COLO829 (cell line): Measurements from ENCODE around the gene CTDSPL2.
"Not testable (repeated sequence)": the region's sequence is repeated elsewhere in the genome, so short reads cannot be mapped to it uniquely, and the experiment has no call there.

Experiments used
- DNase-seq: peaks from one replicate; pipeline ENCODE4 v3.0.0; 2012; ENCODE audit warnings: low spot score

CTDSPL2 gene

DNA sequence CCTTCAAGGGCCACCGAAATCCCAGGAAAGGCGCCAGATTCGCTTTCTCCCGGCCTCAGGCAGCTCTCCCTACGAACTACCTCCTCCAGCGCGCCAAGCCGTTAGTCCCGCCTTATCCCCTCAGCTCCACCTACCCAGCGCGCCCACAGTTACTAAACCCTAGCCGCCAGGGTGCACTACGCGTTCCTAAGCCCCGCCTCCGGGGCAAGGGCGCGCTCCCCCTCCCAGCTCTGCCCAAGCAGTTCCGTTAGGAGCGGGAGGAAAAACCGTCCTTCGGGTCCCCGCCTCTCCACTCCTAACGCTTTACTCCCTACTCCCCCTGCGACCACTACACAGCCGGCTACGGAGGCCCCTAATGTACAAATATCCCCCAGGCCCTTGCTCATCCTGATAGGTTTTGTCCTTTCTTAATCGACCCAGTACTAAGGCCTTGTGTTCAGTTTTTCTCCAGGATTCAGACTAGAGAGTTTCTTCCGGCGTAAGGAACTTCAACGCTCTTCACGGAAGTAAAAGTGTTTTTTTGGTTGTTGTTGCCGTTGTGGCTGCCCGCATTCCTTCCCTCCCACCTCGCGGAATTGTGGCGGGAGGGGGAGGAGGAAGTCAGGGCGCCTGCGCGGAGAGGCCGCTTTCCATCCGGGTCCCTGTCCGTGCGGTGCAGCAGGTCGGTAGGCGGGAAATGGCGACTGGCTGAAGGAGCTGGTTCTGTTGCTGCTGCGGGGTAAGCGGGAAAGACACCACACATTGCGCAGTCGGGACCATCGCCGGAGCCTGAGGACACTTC, at the start of gene CTDSPL2:
CTDSPL2 (plus strand) TSS at position 655 of the 781 bp plus-strand sequence. CDS start 31,386 bp downstream, outside the sequence.
- peak; percentile 79 for DNase-seq

DNA sequence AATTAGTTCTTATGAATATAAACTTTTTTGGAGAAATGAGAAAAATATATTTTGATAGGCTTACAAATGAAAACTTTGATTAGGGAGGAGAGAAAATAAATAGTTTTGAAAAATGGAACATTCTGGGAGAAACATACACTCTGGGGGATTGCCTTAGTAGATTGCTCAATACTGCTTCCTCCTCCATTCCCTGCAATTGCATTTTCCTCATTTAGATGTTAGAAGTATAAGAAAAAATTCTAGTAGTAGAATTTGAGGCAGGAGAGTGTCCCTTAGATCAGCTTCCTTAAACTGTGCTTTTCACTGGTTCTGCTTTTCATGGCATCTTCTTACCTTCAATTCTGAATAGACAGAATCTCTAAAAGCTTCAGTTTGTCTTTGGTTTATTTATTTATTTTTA, 46.2 kb upstream of the CTDSPL2 start:
- DNase-seq: no peak

DNA sequence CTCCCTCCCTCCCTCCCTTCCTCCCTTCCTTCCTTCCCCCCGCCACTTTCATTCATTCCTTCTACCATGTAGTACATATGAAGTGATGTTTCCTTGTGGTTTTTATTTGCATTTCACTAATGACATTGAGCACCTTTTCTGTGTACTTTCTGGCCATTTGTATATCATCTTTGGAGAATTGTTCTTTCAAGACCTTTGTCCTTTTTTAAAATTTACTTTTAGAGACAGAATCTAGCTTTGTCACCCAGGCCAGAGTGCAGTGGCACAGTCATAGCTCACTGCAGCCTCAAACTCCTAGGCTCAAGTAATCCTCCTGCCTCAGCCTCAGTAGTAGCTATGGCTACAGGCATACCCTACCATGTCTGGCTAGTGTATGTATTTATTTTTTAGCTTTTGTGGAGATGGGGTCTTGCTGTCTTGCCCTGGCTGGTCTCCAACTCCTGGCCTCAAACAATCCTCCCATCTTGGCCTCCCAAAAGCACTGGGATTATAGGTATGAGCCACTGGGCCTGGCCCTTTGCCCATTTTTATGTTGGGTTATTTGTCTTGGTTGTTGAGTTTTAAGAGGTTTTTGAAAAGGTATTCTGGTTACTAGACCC, 42.0 kb upstream of the CTDSPL2 start:
- no peak for DNase-seq

DNA sequence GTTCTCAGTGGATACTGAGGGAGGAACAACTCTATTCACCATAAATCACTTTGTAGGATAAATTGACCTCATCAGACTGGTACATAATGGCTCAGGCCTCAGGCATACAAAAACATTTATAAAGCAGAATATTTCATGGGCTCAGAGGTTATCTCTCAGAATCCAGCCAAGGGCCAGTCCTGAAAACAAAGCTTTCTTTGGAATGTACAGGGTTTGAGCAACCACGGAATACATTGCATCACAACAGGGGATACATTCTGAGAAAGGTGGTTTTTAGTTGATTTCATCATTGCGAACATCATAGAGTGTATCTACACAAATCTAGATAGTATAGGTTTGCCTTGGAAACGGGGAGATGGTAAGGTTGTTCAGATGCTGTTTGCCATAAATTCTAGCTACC, 33.4 kb upstream of the CTDSPL2 start:
- DNase-seq: no peak

DNA sequence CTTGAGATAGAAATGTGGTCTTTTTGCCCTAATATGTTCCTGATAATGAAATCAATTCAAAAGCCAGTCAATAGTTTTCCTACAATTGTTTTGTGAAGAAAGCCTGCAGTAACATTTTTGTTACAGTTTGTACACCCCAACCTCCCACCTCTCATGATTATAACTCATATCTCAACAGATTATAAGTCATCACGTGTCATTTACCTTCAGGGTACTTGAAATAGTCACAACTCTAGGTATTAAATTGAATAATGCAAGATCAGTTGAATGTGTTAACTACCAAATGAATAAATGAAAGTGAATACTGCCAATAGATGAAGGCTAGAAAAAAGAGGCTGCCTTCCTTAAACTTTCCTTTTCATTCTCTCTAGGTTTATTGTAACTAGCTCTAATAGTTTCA, 32.9 kb upstream of the CTDSPL2 start:
- DNase-seq: no peak

DNA sequence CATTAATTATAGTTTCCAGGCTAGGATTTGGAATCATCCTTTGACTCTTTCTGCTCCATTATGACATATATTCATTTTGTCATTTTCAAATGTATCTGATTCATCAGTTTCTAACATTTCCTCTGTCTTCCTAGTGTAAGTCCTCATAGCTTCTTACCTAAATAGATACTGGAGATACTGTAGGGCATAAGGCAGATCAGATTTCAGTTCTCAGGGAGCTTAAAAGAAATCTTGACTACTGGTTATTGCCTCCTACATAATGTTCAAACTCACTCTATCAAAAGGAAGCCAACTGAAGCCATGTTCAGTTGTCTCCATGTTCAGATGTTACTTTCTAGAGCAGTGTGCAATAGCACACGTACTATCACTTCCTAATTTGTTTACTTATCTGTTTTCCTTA, 29.6 kb upstream of the CTDSPL2 start:
- DNase-seq: no peak

DNA sequence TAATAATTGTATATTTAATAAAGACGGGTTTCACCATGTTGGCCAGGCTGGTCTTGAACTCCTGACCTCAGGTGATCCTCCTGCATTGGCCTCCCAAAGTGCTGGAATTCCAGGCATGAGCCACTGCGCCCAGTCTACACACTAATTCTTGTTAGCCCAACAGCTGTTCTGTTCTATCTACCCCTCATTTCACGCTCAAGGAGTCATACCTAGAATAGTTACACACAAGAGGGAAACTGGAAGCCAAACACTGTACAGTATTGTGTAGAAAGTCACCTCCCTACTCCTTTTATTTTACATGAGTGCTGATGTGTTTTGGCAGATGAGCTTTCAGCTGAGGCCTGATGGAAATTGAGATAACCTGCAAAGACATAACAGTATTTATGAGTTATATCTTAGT, 13.4 kb upstream of the CTDSPL2 start:
- DNase-seq: no peak

DNA sequence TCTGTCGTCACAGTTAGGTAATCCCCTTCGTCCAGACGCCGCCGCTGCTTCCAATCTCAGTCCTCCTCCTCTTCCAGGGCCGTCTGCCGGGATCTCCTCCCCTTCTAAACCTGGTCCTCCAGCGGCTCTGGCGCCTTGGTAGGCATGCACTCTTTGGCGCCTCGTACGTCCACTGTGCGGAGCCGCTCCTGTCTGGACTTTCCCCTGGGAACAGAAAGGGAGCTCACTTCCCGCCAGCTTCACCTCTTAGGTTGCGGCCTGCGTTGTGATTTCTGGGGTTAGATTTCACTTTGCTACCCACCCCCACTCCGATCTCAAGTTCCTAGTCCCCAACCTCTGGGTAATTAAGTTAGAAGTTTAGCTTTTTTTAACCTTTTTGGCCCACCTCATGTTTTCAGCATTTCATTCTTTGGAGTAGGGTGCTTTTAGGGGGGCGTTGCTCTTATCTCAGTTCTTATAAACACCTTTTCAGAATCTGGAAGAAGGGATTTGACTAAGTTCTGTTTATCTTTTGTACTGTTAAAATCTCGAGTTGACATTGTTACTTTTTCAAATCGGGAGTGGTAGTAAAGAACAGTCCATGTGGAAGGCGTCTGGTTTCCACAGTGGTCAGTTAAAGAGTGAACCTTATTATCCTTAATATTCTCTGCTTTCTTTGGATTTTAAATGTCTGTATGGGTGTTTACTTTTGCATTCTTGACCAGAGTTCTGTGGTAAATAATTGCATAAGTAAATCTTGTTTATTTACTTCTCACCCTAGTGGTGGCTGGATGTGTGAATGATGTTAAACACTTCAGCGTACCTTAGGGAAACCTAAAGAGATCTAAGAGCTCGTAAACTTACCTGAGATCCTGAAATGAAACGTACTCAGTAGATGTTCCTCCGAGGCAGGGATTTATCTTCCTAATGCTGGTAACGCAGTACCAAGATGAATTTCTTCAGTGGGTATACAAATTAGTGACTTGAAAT, 611 bp downstream of the CTDSPL2 start:
- DNase-seq: peak; percentile 6

DNA sequence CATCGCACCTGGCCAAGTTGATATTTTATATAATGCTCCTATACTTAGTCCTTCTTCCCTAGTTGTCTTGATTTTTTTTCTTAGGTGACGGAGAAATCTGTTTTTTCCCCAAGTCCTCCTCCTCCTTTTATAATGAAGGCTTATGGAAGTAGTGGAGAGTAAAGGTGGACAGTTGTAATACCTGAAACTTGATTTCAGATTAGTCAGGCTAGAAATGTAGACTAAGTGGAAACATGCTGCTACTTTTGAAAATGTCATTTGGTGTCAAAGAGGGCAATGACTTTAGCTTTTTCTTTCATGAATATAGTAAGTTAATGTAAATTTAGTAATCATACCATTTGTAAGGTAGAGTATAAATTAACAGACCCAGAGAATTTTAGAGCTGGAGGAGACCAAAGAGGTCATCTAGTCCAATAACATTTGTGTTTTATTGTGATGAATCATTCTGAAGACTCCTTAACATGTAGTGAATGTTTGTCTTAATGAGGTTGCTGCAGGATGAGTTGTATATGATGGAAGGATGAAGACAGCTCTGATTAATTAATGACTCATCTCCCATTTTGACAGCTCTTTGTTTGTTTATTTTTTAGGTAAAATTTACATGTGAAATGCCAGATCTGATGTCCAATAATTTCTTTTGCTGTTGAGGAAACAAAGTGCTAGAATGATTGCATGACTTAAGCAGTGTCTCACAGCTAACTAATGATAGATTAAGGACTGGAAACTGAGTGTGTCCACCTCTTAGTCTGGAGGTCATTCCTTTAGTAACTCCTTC, 8.7 kb downstream of the CTDSPL2 start:
- DNase-seq: no peak

DNA sequence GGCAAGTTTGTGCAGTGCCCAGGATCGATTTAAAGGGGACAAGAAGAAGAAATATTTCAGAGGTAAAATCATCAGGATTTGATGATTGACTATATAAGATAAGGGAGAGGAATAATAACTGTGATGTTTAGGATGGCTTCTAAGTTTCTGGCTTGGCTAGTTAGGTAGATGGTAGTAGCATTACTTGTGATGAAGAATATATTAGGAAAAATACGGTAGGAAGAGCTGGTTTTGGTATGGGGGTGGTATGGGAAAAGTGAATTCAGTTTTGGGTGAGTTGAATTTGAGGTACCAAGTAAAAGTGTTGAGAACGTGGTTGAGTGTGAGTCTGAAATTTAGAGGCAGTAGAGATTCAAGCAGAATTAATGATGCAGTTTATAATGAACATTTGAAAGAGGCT, 11.0 kb downstream of the CTDSPL2 start:
- no peak for DNase-seq

DNA sequence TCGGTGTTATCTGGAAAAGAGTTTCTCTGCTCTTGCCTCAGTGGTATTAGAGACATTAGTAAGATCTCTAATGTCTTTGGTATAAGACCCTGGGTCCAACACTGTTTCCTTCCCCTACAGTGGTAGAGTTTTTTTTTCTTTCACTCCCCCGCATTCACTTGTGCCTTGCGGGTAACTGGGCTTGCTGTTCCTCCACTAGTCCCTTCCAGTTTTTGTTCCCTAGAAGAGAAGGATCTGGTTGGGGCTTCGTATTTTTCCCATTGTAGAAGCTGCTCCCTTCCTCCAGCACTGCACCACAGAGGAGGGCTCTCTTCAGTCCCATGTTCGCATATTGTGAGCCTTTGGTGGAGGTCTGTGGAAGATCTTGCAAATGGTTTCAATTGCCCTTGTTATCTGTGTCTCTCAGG, 13.7 kb downstream of the CTDSPL2 start:
- no peak for DNase-seq

DNA sequence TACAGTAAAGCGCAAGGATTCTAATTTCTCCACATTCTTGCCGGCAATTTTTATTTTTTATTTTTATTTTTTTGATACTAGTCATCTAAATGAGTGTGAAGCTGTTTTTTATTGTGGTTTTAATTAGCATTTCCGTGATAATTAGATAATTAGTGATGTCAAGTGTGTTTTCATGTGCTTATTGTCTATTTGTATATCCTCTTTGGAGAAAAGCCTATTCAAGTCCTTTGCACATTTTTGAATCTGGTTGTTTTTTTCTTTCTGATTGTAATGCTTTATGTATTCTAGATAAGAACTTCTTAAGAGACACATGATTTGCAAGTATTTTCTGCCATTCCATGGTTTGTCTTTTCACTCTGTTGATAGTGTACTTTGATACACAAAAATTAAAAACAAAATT, 16.1 kb downstream of the CTDSPL2 start:
- DNase-seq: no peak

DNA sequence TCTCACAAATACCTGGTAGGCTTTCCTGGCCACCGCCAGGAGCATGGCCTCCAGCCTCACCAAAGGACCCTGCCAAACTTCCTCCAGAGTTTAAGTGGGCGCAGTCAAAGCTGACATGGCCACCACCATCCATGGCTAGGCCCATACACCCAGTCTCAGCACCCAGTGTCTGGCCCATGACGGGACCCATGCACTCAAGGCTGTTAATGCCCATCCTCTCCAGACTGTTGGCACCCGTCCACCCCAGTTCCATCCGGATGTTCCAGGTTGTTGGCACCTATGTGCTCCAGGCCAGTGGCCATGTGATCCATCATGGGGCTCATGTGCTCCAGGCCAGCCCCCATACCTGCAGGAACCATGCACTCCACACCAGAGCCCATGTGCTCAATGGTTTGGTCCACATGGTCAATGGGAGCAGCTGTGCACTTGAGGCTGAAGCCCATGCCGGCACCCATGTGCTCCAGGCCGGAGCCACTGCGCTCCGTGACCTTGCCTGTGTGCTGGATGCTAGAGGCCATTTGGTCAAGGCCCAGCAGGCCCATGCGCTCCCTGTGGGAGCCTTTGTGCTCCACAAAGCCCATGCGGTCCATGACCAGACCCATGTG, 20.4 kb downstream of the CTDSPL2 start:
- DNase-seq: no peak

DNA sequence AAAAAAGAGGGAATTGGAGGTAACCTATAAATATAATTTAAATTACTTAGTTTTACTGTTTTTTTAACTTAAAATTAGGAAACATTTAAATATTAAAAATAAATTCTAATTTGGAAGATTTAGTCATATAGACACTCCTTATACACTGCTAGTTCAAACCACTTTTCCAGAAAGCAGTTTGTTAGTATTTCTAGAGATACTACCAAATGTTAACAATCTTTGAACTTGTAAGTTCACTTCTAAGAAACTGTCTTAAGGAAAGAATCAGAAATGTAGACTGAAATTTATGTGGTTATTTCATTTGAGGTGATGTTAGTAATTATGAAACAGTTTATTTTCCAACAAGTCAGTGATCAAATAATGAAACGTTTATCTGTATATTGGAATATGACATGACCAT, 22.7 kb downstream of the CTDSPL2 start:
- no peak for DNase-seq

DNA sequence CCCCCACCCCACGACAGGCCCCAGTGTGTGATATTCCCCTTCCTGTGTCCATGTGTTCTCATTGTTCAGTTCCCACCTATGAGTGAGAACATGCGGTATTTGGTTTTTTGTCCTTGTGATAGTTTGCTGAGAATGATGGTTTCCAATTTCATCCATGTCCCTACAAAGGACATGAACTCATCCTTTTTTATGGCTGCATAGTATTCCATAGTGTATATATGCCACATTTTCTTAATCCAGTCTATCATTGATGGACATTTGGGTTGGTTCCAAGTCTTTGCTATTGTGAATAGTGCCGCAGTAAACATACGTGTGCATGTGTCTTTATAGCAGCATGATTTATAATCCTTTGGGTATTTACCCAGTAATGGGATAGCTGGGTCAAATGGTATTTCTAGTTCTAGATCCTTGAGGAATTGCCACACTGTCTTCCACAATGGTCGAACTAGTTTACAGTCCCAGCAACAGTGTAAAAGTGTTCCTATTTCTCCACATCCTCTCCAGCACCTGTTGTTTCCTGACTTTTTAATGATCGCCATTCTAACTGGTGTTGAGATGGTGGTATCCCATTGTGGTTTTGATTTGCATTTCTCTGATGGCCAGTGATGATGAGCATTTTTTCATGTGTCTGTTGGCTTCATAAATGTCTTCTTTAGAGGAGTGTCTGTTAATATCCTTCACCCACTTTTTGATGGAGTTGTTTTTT, 26.3 kb downstream of the CTDSPL2 start:
- not testable (repeated sequence) for DNase-seq

DNA sequence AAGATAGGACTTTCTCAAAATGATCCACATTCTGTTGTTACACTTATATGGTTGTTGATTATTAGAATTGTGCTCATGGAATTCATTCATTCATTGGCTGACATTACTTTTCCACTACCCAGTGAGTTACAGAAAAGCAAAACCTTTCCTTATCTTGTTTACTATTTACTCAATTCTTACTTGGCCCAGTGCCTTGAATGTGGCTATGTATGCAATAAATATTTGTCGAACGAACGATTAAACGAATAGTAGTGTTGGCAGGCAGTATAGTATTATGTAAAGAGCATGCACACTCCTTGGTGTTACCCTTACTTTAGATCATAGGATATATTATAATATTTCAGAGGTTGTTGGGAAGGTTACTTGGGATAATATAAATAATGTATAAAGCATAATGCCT, 31.0 kb downstream of the CTDSPL2 start:
- no peak for DNase-seq

DNA sequence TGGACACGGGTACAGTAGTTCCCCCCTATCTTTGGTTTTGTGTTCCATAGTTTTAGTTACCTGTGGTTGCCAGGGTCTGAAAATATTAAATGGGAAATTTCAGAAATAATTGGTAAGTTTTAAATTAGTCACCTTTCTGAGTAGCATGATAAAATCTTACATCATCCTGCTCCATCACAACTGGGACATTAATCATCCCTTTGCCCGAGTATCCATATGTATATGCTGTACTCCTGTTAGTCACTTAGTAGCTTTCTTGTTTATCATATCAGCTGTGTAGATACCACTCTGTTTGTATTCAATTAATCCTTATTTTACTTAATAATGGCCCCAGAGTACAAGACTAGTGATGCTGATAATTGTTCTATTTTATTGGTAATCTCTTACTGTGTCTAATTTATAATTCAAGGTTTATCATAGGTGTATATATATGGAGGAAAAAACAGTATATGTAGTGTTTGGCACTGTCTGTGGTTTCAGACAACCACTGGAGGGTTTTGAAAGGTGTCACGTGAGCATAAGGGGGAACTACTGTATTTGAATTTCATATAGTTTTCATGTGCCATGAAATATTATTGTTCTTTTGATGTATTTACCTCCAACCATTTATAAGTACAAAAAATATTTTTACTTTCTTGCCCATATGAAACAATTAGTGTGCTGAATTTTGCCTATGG, 41.4 kb downstream of the CTDSPL2 start:
- DNase-seq: no peak

DNA sequence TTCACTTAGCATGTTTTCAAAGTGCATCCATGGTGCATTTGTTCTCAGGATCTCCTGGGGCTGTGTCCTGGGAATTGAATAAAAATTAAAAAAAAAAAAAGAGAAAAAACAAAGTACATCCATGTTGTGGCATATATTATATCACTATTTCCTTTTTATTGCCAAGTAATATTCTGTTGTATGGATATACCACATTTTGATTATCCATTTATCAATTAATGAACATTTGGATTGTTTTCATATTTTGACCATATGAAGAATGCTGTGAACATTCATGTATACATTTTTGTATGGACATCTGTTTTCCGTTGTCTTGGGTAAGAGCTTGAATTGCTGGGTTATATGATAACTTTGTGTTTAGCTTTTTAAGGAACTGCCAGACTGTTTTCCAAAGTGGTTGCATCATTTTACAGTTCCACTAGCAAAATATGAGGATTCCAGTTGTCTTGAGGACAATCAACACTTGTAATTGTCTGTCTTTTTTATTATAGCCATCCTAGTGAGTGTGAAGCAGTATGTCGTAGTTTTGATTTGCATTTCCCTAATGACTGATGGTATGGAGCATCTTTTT, 44.5 kb downstream of the CTDSPL2 start:
- no peak for DNase-seq

DNA sequence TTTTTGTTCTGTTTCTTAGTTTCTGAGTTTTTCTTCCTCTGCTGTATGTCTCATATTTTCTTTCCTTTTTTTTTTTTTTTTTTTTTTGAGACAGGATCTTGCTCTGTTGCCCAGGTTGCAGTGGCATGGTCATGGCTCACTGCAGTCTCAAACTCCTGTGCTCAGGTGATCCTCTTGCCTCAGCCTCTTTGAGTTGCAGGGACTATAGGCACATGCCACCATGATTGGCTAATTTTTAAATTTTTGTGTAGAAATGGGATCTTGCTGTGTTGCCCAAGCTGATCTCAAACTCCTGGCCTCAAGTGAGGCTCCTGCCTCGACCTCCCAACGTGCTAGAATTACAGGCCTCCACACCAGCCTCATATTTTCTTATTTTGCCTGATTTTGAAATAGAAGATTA, 51.9 kb downstream of the CTDSPL2 start:
- DNase-seq: no peak

DNA sequence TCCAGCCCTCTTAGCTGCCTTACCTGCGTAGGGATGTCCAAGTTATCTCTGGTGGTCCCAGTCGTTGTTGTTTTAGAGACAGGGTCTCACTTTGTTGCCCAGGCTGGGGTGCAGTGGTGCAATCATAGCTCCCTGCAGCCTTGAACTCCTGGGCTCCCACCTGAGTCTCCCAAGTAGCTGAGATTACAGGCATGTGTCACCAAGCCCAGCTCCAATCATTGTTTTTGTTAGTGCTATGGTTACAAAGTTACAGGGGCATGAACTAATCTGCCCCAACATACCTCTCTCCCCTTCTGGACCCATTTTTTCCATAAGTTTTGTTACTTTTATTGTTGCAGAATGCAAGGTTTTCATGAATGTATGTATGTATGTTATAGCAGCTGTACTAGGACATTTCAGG, 54.7 kb downstream of the CTDSPL2 start:
- no peak for DNase-seq
